HepG2 (cell line): Measurements from ENCODE around the gene GFER. TPM values are rescaled to one million over a fixed set of nuclear protein-coding genes. Genes with fewer than 3 reads are reported as not detected.

ENCODE experiments used
- AGO1 ChIP-seq: fragments of 200-400 bp; formaldehyde crosslinking; IDR thresholded peaks from 2 replicates; pipeline ENCODE4 v1.6.1; 2017; ENCODE audit warnings: mild to moderate bottlenecking, low read depth, low read length, moderate library complexity; ENCODE audit not compliant: poor library complexity, severe bottlenecking
- NKX3-1 ChIP-seq: sonication (generic); formaldehyde crosslinking; IDR thresholded peaks from 2 replicates; pipeline ENCODE4 v1.5.0; 2020; ENCODE audit warnings: missing genetic modification reagents
- NRL ChIP-seq: sonication (generic); formaldehyde crosslinking; IDR thresholded peaks from 2 replicates; pipeline ENCODE4 v1.5.0; 2020; ENCODE audit warnings: missing genetic modification reagents, mild to moderate bottlenecking, moderate library complexity, borderline replicate concordance
- POLR2AphosphoS5 ChIP-seq: IDR thresholded peaks from 2 replicates; pipeline ENCODE4 v1.6.1; 2012; ENCODE audit warnings: low read depth, low read length
- RFXANK ChIP-seq: IDR thresholded peaks from 2 replicates; pipeline ENCODE4 v1.6.1; 2016
- SCMH1 ChIP-seq: sonication (generic); formaldehyde crosslinking; IDR thresholded peaks from 2 replicates; pipeline ENCODE4 v1.9.0; 2021; ENCODE audit warnings: missing genetic modification reagents, mild to moderate bottlenecking, borderline replicate concordance
- TAF1 ChIP-seq: sonication (generic); formaldehyde crosslinking; IDR thresholded peaks from 2 replicates; pipeline ENCODE4 v1.4.0; 2020; ENCODE audit warnings: missing genetic modification reagents
- ZBTB38 ChIP-seq: sonication (generic); formaldehyde crosslinking; IDR thresholded peaks from 2 replicates; pipeline ENCODE4 v1.5.1; 2020; ENCODE audit warnings: mild to moderate bottlenecking, missing genetic modification reagents
- ZNF10 ChIP-seq: sonication (generic); formaldehyde crosslinking; IDR thresholded peaks from 2 replicates; pipeline ENCODE4 v1.4.0; 2020; ENCODE audit warnings: mild to moderate bottlenecking, low read depth, missing genetic modification reagents, borderline replicate concordance
- ZNF296 ChIP-seq: sonication (generic); formaldehyde crosslinking; conservative IDR thresholded peaks from 2 replicates; pipeline ENCODE4 v1.5.0; 2020; ENCODE audit warnings: mild to moderate bottlenecking, missing genetic modification reagents
- ZNF879 ChIP-seq: sonication (generic); formaldehyde crosslinking; IDR thresholded peaks from 2 replicates; pipeline ENCODE4 v1.8.1; 2023; ENCODE audit warnings: missing genetic modification reagents
- polyA plus RNA-seq, 8 experiments: library from polyadenylated mRNA; depleted of rRNA in 3 of 8; stranded (reverse) in 7 of 8; unstranded in 1 of 8; fragments of >200 nt; fragmentation: Illumina TruSeq in 4 of 8; extraction: Trizol in 4 of 8; gene quantifications; 2 replicates each; pipeline versions ENCODE4 v1.2.1 to v1.2.3, GENCODE V29; 2011 to 2016; ENCODE audit warnings: low read depth in 4 of 8, missing spikeins in 1 of 8, mixed read lengths in 1 of 8; ENCODE audit not compliant: insufficient read depth in 1 of 8
- total RNA-seq, 5 experiments: library from RNA; depleted of rRNA; stranded (reverse); fragments of >200 nt; fragmentation: Illumina TruSeq; extraction: Trizol; gene quantifications; 2 replicates each; pipeline ENCODE4 v1.2.3, GENCODE V29; 2016; ENCODE audit warnings: low read depth in 1 of 5
- TF ChIP-seq, protein P1 (sequence below): sonication (generic); formaldehyde crosslinking; IDR thresholded peaks from 2 replicates; pipeline ENCODE4 v1.4.0; 2020; ENCODE audit warnings: missing genetic modification reagents, borderline replicate concordance
- TF ChIP-seq, protein P2 (sequence below): conservative IDR thresholded peaks from 2 replicates; pipeline ENCODE4 v1.6.1; 2018; ENCODE audit warnings: missing genetic modification reagents
- TF ChIP-seq, protein P3 (sequence below): sonication (generic); formaldehyde crosslinking; IDR thresholded peaks from 2 replicates; pipeline ENCODE4 v1.4.0; 2020; ENCODE audit warnings: missing genetic modification reagents
- TF ChIP-seq, protein P4 (sequence below): sonication (generic); formaldehyde crosslinking; IDR thresholded peaks from 2 replicates; pipeline ENCODE4 v1.9.0; 2021; ENCODE audit warnings: mild to moderate bottlenecking, missing genetic modification reagents

The GFER gene
- total and polyA plus RNA-seq, 2 of the 13 experiments (the other 11 are each of a cell fraction or from before 2014, with no cell fraction given), result 28.6 to 71.7 TPM

DNA sequence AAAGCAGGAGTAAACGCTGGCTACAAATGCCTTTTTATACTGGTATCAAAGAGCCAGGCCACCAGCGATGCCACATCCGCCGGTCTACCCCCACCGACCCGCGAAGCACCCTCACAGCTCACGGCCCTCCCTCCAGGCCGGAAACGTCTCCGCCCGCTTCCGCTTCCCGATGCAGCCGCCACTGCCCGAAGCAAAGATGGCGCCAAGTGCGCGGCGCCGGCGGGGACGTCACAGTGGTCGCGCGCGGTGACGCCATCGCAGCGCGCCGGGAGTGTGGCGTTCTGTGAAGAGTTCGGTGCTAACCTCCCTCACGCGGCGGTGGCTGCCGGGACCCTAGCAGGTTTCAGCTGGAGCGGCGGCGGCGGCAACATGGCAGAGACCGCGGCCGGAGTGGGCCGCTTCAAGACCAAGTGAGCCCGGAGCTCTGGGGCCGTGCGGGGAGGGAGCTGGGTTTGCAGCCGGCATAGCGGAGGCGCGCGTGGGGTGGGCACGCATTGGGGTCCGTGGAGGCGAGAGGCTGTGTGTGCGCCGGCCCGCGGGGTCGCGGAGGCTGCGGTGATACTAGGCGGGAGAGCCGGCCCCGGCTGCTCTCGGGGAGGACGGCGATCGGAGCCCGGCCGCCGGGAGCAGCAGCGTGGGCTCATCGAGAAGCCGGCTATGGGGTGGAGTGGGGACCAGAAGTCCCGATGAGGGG lies 12.1 kb upstream of the GFER start, which contains the start of gene TBL3 (continued):
- TF ChIP-seq, protein P1, sequence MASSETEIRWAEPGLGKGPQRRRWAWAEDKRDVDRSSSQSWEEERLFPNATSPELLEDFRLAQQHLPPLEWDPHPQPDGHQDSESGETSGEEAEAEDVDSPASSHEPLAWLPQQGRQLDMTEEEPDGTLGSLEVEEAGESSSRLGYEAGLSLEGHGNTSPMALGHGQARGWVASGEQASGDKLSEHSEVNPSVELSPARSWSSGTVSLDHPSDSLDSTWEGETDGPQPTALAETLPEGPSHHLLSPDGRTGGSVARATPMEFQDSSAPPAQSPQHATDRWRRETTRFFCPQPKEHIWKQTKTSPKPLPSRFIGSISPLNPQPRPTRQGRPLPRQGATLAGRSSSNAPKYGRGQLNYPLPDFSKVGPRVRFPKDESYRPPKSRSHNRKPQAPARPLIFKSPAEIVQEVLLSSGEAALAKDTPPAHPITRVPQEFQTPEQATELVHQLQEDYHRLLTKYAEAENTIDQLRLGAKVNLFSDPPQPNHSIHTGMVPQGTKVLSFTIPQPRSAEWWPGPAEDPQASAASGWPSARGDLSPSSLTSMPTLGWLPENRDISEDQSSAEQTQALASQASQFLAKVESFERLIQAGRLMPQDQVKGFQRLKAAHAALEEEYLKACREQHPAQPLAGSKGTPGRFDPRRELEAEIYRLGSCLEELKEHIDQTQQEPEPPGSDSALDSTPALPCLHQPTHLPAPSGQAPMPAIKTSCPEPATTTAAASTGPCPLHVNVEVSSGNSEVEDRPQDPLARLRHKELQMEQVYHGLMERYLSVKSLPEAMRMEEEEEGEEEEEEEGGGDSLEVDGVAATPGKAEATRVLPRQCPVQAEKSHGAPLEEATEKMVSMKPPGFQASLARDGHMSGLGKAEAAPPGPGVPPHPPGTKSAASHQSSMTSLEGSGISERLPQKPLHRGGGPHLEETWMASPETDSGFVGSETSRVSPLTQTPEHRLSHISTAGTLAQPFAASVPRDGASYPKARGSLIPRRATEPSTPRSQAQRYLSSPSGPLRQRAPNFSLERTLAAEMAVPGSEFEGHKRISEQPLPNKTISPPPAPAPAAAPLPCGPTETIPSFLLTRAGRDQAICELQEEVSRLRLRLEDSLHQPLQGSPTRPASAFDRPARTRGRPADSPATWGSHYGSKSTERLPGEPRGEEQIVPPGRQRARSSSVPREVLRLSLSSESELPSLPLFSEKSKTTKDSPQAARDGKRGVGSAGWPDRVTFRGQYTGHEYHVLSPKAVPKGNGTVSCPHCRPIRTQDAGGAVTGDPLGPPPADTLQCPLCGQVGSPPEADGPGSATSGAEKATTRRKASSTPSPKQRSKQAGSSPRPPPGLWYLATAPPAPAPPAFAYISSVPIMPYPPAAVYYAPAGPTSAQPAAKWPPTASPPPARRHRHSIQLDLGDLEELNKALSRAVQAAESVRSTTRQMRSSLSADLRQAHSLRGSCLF (CRISPR knock-in tag), result no peak
- TF ChIP-seq RFXANK (CRISPR knock-in tag) (peak; percentile 56; the same call in 1 of the 2 replicates), NRL (peak; percentile 49), TAF1 (CRISPR knock-in tag) (peak; percentile 91), ZNF10 (CRISPR knock-in tag) (no peak), SCMH1 (CRISPR knock-in tag) (no peak), POLR2AphosphoS5 (peak; percentile 88), ZNF296 (CRISPR knock-in tag) (0 out of 2 replicates have a peak, but pooled peaks have one; percentile 56), NKX3-1 (CRISPR knock-in tag) (no peak), ZNF879 (CRISPR knock-in tag) (no peak), AGO1 (no peak), ZBTB38 (CRISPR knock-in tag) (peak; percentile 94)
- TF ChIP-seq, protein P2, sequence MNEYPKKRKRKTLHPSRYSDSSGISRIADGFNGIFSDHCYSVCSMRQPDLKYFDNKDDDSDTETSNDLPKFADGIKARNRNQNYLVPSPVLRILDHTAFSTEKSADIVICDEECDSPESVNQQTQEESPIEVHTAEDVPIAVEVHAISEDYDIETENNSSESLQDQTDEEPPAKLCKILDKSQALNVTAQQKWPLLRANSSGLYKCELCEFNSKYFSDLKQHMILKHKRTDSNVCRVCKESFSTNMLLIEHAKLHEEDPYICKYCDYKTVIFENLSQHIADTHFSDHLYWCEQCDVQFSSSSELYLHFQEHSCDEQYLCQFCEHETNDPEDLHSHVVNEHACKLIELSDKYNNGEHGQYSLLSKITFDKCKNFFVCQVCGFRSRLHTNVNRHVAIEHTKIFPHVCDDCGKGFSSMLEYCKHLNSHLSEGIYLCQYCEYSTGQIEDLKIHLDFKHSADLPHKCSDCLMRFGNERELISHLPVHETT (CRISPR knock-in tag), result peak; percentile 95
- TF ChIP-seq, protein P3, sequence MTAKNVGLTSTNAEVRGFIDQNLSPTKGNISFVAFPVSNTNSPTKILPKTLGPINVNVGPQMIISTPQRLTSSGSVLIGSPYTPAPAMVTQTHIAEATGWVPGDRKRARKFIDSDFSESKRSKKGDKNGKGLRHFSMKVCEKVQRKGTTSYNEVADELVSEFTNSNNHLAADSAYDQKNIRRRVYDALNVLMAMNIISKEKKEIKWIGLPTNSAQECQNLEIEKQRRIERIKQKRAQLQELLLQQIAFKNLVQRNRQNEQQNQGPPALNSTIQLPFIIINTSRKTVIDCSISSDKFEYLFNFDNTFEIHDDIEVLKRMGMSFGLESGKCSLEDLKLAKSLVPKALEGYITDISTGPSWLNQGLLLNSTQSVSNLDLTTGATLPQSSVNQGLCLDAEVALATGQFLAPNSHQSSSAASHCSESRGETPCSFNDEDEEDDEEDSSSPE, result peak; percentile 88
- TF ChIP-seq, protein P4, sequence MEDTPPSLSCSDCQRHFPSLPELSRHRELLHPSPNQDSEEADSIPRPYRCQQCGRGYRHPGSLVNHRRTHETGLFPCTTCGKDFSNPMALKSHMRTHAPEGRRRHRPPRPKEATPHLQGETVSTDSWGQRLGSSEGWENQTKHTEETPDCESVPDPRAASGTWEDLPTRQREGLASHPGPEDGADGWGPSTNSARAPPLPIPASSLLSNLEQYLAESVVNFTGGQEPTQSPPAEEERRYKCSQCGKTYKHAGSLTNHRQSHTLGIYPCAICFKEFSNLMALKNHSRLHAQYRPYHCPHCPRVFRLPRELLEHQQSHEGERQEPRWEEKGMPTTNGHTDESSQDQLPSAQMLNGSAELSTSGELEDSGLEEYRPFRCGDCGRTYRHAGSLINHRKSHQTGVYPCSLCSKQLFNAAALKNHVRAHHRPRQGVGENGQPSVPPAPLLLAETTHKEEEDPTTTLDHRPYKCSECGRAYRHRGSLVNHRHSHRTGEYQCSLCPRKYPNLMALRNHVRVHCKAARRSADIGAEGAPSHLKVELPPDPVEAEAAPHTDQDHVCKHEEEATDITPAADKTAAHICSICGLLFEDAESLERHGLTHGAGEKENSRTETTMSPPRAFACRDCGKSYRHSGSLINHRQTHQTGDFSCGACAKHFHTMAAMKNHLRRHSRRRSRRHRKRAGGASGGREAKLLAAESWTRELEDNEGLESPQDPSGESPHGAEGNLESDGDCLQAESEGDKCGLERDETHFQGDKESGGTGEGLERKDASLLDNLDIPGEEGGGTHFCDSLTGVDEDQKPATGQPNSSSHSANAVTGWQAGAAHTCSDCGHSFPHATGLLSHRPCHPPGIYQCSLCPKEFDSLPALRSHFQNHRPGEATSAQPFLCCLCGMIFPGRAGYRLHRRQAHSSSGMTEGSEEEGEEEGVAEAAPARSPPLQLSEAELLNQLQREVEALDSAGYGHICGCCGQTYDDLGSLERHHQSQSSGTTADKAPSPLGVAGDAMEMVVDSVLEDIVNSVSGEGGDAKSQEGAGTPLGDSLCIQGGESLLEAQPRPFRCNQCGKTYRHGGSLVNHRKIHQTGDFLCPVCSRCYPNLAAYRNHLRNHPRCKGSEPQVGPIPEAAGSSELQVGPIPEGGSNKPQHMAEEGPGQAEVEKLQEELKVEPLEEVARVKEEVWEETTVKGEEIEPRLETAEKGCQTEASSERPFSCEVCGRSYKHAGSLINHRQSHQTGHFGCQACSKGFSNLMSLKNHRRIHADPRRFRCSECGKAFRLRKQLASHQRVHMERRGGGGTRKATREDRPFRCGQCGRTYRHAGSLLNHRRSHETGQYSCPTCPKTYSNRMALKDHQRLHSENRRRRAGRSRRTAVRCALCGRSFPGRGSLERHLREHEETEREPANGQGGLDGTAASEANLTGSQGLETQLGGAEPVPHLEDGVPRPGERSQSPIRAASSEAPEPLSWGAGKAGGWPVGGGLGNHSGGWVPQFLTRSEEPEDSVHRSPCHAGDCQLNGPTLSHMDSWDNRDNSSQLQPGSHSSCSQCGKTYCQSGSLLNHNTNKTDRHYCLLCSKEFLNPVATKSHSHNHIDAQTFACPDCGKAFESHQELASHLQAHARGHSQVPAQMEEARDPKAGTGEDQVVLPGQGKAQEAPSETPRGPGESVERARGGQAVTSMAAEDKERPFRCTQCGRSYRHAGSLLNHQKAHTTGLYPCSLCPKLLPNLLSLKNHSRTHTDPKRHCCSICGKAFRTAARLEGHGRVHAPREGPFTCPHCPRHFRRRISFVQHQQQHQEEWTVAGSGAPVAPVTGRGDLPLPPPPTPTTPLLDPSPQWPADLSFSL (CRISPR knock-in tag), result no peak
